HAP-1 (cell line): ENCODE results near the gene SUDS3.
"Not testable (repeated sequence)": the region's sequence is repeated elsewhere in the genome, so short reads cannot be mapped to it uniquely, and the experiment has no call there.

ENCODE experiments used
- DNase-seq, 2 experiments: peaks; one replicate each; pipeline ENCODE4 v3.0.0-alpha.2; 2016 to 2020; ENCODE audit warnings: low spot score in 2 of 2
- H3K27me3 ChIP-seq: fragments of 250-450 bp; sonication (Bioruptor Pico); 2 replicates; pipeline ENCODE4 v1.5.1; 2020; ENCODE audit warnings: low read depth, mild to moderate bottlenecking, moderate library complexity
- H3K36me3 ChIP-seq: fragments of 250-450 bp; sonication (Bioruptor Pico); replicated peaks from 2 replicates; pipeline ENCODE4 v1.5.1; 2020; ENCODE audit warnings: mild to moderate bottlenecking
- H3K4me1 ChIP-seq: fragments of 250-450 bp; sonication (Bioruptor Pico); 2 replicates; pipeline ENCODE4 v1.5.1; 2020; ENCODE audit warnings: mild to moderate bottlenecking
- H3K4me3 ChIP-seq: fragments of 250-450 bp; sonication (Bioruptor Pico); 2 replicates; pipeline ENCODE4 v1.5.1; 2020; ENCODE audit warnings: mild to moderate bottlenecking, moderate library complexity
- H3K9me3 ChIP-seq: fragments of 250-450 bp; sonication (Bioruptor Pico); 2 replicates; pipeline ENCODE4 v1.5.1; 2020; ENCODE audit warnings: mild to moderate bottlenecking, moderate library complexity
- in situ Hi-C: fragments of 300-500 bp; cut with MboI; formaldehyde crosslinking; loops from 3 replicates; pipeline ENCODE4 v1.14.3; 2020; ENCODE audit warnings: low sequenced_read_pairs, inconsistent platforms, mixed read lengths

The SUDS3 gene

DNA sequence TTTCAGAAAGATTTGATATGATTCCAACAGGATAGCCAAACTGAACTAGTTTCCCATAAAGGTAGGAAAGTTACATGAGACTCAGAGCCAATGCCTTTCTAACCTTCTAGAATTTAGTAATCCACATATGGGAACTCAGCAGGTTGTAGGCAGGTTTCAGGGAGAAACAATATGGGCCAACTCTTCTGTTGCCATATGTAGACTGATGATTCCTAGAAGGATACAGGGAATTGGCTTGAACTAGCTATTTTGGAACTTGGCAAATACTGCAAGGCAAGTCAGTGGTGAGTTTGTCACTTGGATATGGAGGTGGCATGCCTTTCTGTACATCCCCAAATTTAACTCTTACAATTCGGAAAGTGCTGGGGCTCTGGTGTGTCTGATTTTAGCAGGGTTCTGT lies 15.5 kb downstream of the SUDS3 start:
- Histone ChIP-seq H3K27me3 (no peaks in the 10 kb centered on the region), H3K9me3 (no peaks in the 10 kb centered on the region), H3K36me3 (peaks cover 65% of the 10 kb centered on the region), H3K4me3 (no peak overlapping the region), H3K4me1 (no peaks in the 10 kb centered on the region)
- DNase-seq: no peak
- in situ Hi-C loops: loop anchor here (25.0 kb wide), 1 partner anchor 530 kb away; no protein-coding TSS in a partner anchor

DNA sequence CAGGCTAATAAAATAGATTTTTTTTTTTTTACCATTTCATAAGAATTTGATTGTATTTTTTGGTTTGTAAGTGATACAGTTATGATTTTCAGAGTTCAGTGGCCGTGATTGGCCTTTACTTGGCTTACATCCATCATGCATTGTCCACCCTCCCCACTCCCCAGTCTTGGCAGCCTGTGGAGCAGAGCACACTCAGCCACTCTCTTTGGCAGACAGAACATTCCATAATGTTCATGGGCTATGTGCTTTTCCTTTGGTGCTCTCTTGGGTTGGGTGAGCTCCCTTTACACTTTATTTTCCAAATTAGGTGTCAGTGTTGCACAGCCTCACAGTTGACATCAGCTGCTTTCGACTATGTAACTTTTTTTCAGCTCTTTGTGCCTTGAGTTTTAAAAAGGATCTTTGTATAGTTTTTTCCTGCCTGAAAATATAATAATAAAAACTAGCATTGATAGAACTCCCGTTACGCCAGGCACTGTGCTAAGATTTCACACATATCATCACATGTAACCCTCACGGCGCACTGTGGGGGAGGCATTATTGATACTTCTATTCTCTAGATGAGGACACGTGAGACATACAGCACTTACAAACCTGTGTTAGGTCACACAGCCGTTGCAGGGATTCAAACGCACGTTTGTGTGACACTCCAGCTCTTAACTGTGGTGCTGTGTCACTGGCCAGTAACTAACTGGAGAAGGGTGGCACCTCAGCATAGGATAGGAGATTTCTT lies 21.5 kb downstream of the SUDS3 start:
- in situ Hi-C loops: loop anchor here (25.0 kb wide), 1 partner anchor 536 kb away; no protein-coding TSS in a partner anchor
- Histone ChIP-seq H3K4me1 (no peaks in the 10 kb centered on the region), H3K27me3 (no peaks in the 10 kb centered on the region), H3K36me3 (peaks cover 47% of the 10 kb centered on the region), H3K9me3 (no peaks in the 10 kb centered on the region), H3K4me3 (no peak overlapping the region)
- no peak for DNase-seq

DNA sequence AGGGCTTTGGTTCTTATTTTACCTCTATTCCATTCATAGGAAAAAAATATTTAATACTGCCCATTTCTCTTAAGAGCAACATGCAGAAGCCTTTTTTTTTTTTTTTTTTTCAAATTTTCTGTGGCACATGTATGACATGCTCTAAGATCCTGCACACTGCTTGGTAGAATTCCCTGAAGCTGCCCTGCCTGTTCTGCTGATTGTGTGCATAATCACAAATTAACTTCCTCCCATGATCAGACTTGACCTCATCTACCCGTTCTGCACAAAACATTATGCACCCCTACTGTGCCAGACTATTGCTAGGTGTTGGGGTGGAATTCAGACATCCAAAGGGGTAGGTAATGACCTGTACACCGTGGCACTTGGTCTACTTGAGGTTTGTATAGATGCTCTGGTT lies 22.2 kb downstream of the SUDS3 start:
- H3K4me1 ChIP-seq: no peaks in the 10 kb centered on the region
- in situ Hi-C loops: loop anchor here (25.0 kb wide), 1 partner anchor 536 kb away; no protein-coding TSS in a partner anchor
- H3K4me3 ChIP-seq: no peak overlapping the region
- H3K36me3 ChIP-seq: peaks cover 46% of the 10 kb centered on the region
- H3K9me3 ChIP-seq: no peaks in the 10 kb centered on the region
- no peaks in the 10 kb centered on the region for H3K27me3 ChIP-seq
- no peak for DNase-seq

DNA sequence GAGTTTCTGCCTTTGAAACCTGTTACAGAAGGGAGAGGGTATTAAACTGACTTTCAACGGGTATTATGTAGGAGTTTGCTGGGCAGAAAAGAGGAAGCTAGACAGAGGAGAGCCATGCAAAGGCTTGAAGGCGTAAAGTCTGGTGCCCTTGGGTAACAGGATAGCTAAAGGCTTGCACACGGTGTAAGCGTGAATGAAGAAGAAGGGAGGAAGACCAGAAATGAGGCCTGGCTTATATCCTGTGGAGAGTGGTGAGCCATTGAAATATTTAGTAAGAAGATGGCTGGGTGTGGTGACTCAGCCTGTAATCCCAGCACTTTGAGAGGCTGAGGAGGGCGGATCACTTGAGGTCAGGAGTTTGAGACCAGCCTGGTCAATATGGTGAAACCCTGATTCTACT lies 22.6 kb downstream of the SUDS3 start:
- H3K36me3 ChIP-seq: peaks cover 44% of the 10 kb centered on the region
- no peaks in the 10 kb centered on the region for H3K4me1 ChIP-seq
- no peaks in the 10 kb centered on the region for H3K9me3 ChIP-seq
- in situ Hi-C loops: loop anchor here (25.0 kb wide), 1 partner anchor 537 kb away; no protein-coding TSS in a partner anchor
- no peaks in the 10 kb centered on the region for H3K27me3 ChIP-seq
- DNase-seq: no peak
- no peak overlapping the region for H3K4me3 ChIP-seq

DNA sequence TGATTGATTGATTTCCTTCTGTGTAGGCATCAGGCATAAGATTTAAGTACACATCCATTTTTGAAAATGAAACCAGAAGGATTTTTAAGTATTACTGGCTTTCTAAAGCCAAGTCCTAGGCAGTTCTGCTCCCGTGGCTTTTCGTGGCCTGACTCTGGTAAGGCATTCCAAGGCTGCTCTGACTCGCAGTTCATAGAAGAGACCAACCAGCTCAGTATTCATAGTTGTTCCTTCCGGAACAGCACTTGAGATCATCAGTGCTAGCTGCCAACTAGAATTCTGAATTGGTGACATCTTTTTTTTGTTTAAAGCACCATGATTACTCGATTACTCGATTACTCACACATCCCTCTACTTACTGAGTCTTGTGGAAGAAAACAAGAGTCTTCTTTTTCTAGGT lies 25.9 kb downstream of the SUDS3 start:
- H3K4me1 ChIP-seq: no peaks in the 10 kb centered on the region
- in situ Hi-C loops: loop anchor here (25.0 kb wide), 1 partner anchor 1010 kb away; no protein-coding TSS in a partner anchor
- H3K36me3 ChIP-seq: peaks cover 43% of the 10 kb centered on the region
- no peaks in the 10 kb centered on the region for H3K9me3 ChIP-seq
- no peak for DNase-seq
- no peak overlapping the region for H3K4me3 ChIP-seq
- H3K27me3 ChIP-seq: no peaks in the 10 kb centered on the region

DNA sequence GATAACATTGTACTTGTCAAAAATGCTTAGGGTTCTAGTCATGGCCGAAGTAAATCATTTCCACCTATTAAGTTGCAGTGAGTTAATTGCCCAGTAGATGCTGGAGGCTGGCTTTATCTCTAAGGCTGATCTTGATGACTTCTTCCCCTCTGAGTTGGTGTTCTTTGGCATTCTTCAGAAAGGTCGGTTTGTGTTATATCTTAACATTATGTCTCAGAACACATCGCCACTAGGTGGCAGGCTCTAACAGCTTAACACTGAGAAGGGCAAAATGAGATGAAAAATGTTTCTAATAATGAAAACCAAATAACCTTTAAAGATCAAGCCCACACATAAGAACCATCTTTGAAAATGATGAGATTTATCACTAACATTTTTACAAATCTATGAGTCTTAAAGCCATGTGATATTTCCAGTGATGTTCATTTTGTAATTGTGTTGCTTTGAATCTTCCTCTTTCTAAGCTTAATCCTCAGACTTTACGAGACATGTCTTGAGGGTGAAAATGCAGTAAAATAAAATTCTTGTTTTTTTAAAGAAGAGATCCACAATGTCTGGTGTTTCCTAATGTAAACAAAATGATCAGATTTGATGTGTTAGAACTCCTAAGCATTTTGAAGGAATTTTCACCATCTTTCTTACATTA lies 28.6 kb downstream of the SUDS3 start:
- DNase-seq: peak; percentile 44 to 78
- in situ Hi-C loops: loop anchor here (25.0 kb wide), 1 partner anchor 1007 kb away; no protein-coding TSS in a partner anchor

DNA sequence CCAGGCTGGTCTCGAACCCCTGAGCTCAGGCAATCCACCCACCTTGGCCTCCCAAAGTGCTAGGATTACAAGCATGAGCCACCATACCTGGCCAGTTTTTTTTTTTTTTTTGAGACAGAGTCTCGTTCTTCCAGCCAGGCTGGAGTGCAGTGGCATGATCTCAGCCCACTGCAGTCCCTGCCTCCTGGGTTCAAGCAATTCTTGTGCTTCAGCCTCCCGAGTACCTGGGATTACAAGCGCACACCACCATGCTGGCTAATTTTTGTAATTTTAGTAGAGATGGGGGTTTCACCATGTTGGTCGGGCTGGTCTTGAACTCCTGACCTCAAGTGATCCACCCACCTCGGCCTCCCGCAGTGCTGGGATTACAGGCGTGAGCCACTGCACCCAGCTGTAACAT lies 31.9 kb downstream of the SUDS3 start:
- in situ Hi-C loops: loop anchor here (25.0 kb wide), 1 partner anchor 1004 kb away; no protein-coding TSS in a partner anchor
- H3K4me3 ChIP-seq, DNase-seq, H3K4me1 ChIP-seq, H3K9me3 ChIP-seq, H3K27me3 ChIP-seq: not testable (repeated sequence)
- peaks cover 47% of the 10 kb centered on the region for H3K36me3 ChIP-seq

More for the DNA sequence above, 28.6 kb downstream of the SUDS3 start:
- Histone ChIP-seq H3K9me3 (no peaks in the 10 kb centered on the region), H3K4me3 (no peak overlapping the region), H3K4me1 (no peaks in the 10 kb centered on the region), H3K27me3 (no peaks in the 10 kb centered on the region), H3K36me3 (peaks cover 36% of the 10 kb centered on the region)

DNA sequence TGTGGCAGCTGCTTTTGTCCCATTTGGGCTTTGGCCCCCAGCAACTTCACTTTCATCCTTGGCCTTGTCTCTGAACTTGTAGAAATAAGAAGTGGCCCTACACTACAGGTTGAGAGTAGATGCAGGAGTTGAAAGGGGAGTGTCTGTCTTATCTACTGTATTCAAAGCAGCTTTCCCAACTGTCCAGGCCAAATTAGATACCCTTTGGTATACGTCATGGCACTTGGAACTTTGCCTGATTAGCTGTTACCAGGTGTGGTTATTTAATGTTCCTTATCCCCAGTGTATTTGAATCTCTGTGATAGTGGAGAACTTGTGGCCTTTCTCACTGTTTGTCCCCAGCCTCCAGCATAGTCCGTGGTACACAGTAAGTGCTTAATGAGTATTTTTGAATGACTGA lies 33.5 kb downstream of the SUDS3 start:
- H3K27me3 ChIP-seq: no peaks in the 10 kb centered on the region
- in situ Hi-C loops: loop anchor here (25.0 kb wide), 1 partner anchor 1002 kb away; no protein-coding TSS in a partner anchor
- peaks cover 59% of the 10 kb centered on the region for H3K36me3 ChIP-seq
- H3K9me3 ChIP-seq: no peaks in the 10 kb centered on the region
- no peaks in the 10 kb centered on the region for H3K4me1 ChIP-seq
- no peak overlapping the region for H3K4me3 ChIP-seq
- no peak for DNase-seq

DNA sequence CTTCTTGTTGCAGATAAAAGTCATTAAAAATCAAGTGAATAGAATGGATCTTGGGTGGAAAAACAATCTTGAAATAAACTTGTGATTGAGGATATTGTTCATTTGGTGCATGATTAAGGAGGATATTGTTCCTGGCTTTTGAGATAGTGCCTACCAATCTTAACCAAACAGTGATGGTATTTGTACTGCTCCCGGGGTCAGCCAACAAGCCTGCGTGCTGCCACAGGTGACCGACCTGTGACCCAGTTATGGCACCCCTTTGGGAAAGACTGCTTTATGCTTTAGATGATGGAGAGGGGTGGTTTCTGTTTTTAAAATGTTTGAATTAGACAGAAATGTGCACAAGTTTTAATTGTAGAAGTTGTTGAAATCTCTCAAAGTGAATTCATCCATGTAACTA lies 41.6 kb downstream of the SUDS3 start:
- H3K4me3 ChIP-seq: no peak overlapping the region
- H3K4me1 ChIP-seq: no peaks in the 10 kb centered on the region
- H3K36me3 ChIP-seq: peaks cover 25% of the 10 kb centered on the region
- H3K9me3 ChIP-seq: no peaks in the 10 kb centered on the region
- in situ Hi-C loops: loop anchor here (25.0 kb wide), 1 partner anchor 994 kb away; no protein-coding TSS in a partner anchor
- H3K27me3 ChIP-seq: no peaks in the 10 kb centered on the region
- DNase-seq: no peak

DNA sequence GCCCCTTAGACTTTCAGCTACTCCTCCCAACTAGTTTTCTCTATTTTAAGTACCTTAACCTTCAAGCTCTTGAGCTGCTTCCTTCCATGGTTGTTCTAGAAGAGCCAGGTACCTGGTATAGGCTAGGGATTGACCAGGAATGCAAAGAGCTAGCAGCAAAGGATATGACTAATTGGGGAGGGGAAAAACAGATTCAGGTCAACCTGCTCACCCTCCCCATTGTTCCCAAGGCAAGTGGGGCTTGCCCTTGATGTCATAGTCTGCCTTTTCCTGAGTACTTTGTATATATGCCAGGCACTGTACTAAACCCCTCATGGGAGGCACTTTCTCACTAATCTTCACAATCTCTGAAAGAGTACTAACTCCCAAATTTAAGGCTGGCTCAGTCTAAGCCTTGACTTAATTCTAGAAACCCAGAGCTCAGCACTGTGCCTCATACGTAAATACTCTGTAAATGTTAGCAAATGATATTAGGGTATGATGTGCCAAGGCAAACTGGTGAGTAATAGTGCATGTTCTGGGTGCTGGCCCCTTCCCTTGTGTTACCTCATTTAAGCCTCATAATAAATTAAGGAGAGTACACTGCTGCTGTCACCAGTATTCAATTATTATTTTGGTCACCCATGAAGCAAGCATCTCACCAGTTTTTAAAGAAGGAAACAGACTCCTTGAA lies 42.2 kb downstream of the SUDS3 start:
- no peaks in the 10 kb centered on the region for H3K9me3 ChIP-seq
- no peaks in the 10 kb centered on the region for H3K4me1 ChIP-seq
- H3K27me3 ChIP-seq: no peaks in the 10 kb centered on the region
- in situ Hi-C loops: loop anchor here (25.0 kb wide), 1 partner anchor 994 kb away; no protein-coding TSS in a partner anchor
- H3K36me3 ChIP-seq: peaks cover 19% of the 10 kb centered on the region
- H3K4me3 ChIP-seq: no peak overlapping the region
- no peak for DNase-seq

DNA sequence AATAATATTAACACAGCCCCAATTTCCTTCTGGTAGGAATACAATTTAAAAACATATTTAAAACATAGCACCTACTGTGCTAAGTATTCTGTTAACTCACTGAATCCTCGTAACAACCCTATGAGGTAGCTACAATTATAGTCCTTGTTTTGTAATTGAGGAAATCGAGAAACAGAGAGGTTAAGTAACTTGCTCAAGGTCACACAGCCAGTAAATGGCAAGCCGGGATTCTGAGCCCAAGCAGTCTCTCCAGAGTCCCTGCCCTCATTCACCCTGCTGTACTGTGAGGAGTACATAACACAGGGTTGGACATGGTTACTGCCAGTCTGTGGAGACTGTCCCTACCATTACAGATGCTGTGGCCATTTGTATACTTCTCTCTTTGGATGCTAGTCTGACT lies 44.3 kb downstream of the SUDS3 start:
- H3K4me3 ChIP-seq: no peak overlapping the region
- peaks cover under 1% of the 10 kb centered on the region for H3K36me3 ChIP-seq
- in situ Hi-C loops: loop anchor here (25.0 kb wide), 1 partner anchor 992 kb away; no protein-coding TSS in a partner anchor
- H3K4me1 ChIP-seq: no peaks in the 10 kb centered on the region
- no peaks in the 10 kb centered on the region for H3K9me3 ChIP-seq
- no peaks in the 10 kb centered on the region for H3K27me3 ChIP-seq
- DNase-seq: no peak

DNA sequence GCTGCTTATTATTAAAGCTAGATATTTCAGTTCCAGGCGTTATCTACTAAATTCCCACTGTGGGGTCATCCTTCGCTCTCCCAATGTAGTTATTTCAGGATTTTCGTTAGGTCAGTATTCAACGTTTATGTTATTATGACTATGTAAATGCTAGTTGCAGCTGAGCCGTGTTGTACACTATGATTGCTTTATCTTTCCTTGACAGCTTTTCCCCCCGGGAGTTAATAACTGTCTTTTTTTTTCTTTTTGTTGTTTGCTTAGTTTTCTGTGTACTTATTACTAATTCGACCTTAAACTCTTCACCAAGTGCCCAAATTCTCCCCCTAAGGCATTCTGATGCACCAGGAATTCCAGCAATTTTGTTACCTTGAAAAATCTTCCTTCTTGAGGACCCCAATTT lies 48.5 kb downstream of the SUDS3 start:
- Histone ChIP-seq H3K4me1 (no peaks in the 10 kb centered on the region), H3K9me3 (no peaks in the 10 kb centered on the region), H3K36me3 (no peaks in the 10 kb centered on the region), H3K4me3 (no peak overlapping the region), H3K27me3 (no peaks in the 10 kb centered on the region)
- in situ Hi-C loops: loop anchor here (25.0 kb wide), 1 partner anchor 987 kb away; no protein-coding TSS in a partner anchor
- DNase-seq: no peak

DNA sequence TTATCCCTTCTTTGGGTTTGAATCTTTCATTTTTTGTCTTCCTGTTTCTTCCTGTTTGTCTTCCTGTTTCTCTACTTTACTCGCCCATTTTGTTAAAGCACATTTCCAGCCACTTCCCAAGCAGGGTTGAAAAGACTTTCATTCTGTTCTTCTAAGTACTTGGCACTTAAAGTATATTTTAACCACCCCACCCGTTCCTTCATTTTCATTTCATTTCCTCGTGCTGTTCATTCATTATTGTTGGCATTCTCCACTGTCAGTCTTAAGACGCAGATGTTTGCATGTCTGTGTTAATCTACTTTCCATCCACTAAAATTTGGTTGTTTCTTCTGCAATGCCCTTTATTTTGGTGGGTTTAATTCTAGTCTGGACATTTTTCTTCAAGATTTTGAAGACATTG lies 49.0 kb downstream of the SUDS3 start:
- Histone ChIP-seq H3K36me3 (no peaks in the 10 kb centered on the region), H3K4me1 (no peaks in the 10 kb centered on the region), H3K4me3 (no peak overlapping the region), H3K9me3 (no peaks in the 10 kb centered on the region), H3K27me3 (no peaks in the 10 kb centered on the region)
- in situ Hi-C loops: no loop called here
- no peak for DNase-seq
